Myometrial cell (primary cell): ENCODE data around the gene FGFBP3. TPM values are rescaled to one million over a fixed set of nuclear protein-coding genes. Genes with fewer than 3 reads are reported as not detected.

Experiments
- total RNA-seq: library from RNA; depleted of rRNA; stranded (reverse); fragments of >200 nt; gene quantifications from 2 replicates; pipeline ENCODE4 v1.2.3, GENCODE V29; 2015

FGFBP3 gene
- total RNA-seq: 0.18 and 0.29 TPM in 2 replicates

GRCh38 chr10:91909117-91909677 is at the start of gene FGFBP3:
Gene FGFBP3 (minus strand): TSS chr10:91909486. CDS start chr10:91908969, 517 bp downstream.

GRCh38 chr10:91923371-91924211 is 14.3 kb upstream of the FGFBP3 start, which contains the start of gene BTAF1:
Gene BTAF1 (plus strand): TSS chr10:91923770. CDS start chr10:91924077, 307 bp downstream.

Other genes with a start within 250 kb of the FGFBP3 start
- gene TNKS2, start 111.1 kb downstream of the FGFBP3 start, total RNA-seq: 16.4 and 24.3 TPM in 2 replicates
- gene BTAF1, start 14.3 kb upstream of the FGFBP3 start, total RNA-seq: 15.6 and 21.1 TPM in 2 replicates